ENCODE measurements around the gene RAMP3.

Gene RAMP3

GRCh38 chr7:45184326-45185027, 26.9 kb downstream of the RAMP3 start:
- no peak for ATAC-seq (ENCODE audit: low read depth)
- no peaks in the 10 kb centered on the region for H3K36me3 Mint-ChIP-seq
- no peak for DNase-seq (ENCODE audit: low spot score in 2 of 2)
- H3K9me3 Mint-ChIP-seq: no peaks in the 10 kb centered on the region
- H3K27me3 Mint-ChIP-seq: peaks cover 9% of the 10 kb centered on the region
- H3K27ac Mint-ChIP-seq: no peak overlapping the region
- H3K4me1 Mint-ChIP-seq: no peaks in the 10 kb centered on the region
- no peak overlapping the region for H3K4me3 Mint-ChIP-seq

GRCh38 chr7:45185028-45185863, 27.7 kb downstream of the RAMP3 start:
- DNase-seq (ENCODE audit: low spot score in 2 of 2) (no peak), ATAC-seq (ENCODE audit: low read depth) (no peak)
- H3K4me3 Mint-ChIP-seq: no peak overlapping the region
- no peak overlapping the region for H3K27ac Mint-ChIP-seq
- peaks cover 10% of the 10 kb centered on the region for H3K27me3 Mint-ChIP-seq
- H3K9me3 Mint-ChIP-seq: no peaks in the 10 kb centered on the region
- no peaks in the 10 kb centered on the region for H3K36me3 Mint-ChIP-seq
- H3K4me1 Mint-ChIP-seq: no peaks in the 10 kb centered on the region

- no peak overlapping the region for H3K4me3 Mint-ChIP-seq
- no peaks in the 10 kb centered on the region for H3K36me3 Mint-ChIP-seq
- no peaks in the 10 kb centered on the region for H3K9me3 Mint-ChIP-seq
- H3K27me3 Mint-ChIP-seq: peaks cover 10% of the 10 kb centered on the region
- ATAC-seq (ENCODE audit: low read depth): no peak
- no peak overlapping the region for H3K27ac Mint-ChIP-seq
- no peak for DNase-seq (ENCODE audit: low spot score in 2 of 2)
- H3K4me1 Mint-ChIP-seq: no peaks in the 10 kb centered on the region
Measured at GRCh38 chr7:45185864-45186250, 28.3 kb downstream of the RAMP3 start.

- H3K27me3 Mint-ChIP-seq: peaks cover 10% of the 10 kb centered on the region
- H3K27ac Mint-ChIP-seq: no peak overlapping the region
- no peak for DNase-seq (ENCODE audit: low spot score in 2 of 2)
- H3K4me1 Mint-ChIP-seq: no peaks in the 10 kb centered on the region
- no peaks in the 10 kb centered on the region for H3K9me3 Mint-ChIP-seq
- no peak for ATAC-seq (ENCODE audit: low read depth)
- H3K4me3 Mint-ChIP-seq: no peak overlapping the region
- H3K36me3 Mint-ChIP-seq: no peaks in the 10 kb centered on the region
Measured at GRCh38 chr7:45186261-45186813, 28.7 kb downstream of the RAMP3 start.

GRCh38 chr7:45187089-45187945, 29.7 kb downstream of the RAMP3 start:
- DNase-seq (ENCODE audit: low spot score in 2 of 2) (no peak), ATAC-seq (ENCODE audit: low read depth) (no peak)
- no peaks in the 10 kb centered on the region for H3K36me3 Mint-ChIP-seq
- peaks cover under 1% of the 10 kb centered on the region for H3K4me1 Mint-ChIP-seq
- no peak overlapping the region for H3K27ac Mint-ChIP-seq
- no peak overlapping the region for H3K4me3 Mint-ChIP-seq
- no peaks in the 10 kb centered on the region for H3K9me3 Mint-ChIP-seq
- peaks cover 13% of the 10 kb centered on the region for H3K27me3 Mint-ChIP-seq

GRCh38 chr7:45187946-45188411, 30.4 kb downstream of the RAMP3 start:
- Mint-ChIP-seq H3K4me3 (no peak overlapping the region), H3K36me3 (no peaks in the 10 kb centered on the region), H3K4me1 (peaks cover 4% of the 10 kb centered on the region), H3K27me3 (peaks cover 18% of the 10 kb centered on the region), H3K9me3 (peaks cover 4% of the 10 kb centered on the region), H3K27ac (no peak overlapping the region)
- no peak for ATAC-seq (ENCODE audit: low read depth)
- no peak for DNase-seq (ENCODE audit: low spot score in 2 of 2)

- Mint-ChIP-seq H3K27ac (no peak overlapping the region), H3K4me1 (peaks cover 4% of the 10 kb centered on the region), H3K27me3 (peaks cover 18% of the 10 kb centered on the region), H3K4me3 (no peak overlapping the region), H3K9me3 (peaks cover 4% of the 10 kb centered on the region), H3K36me3 (no peaks in the 10 kb centered on the region)
- no peak for DNase-seq (ENCODE audit: low spot score in 2 of 2)
- ATAC-seq (ENCODE audit: low read depth): no peak
Measured at GRCh38 chr7:45188736-45189135, 31.1 kb downstream of the RAMP3 start.

- no peaks in the 10 kb centered on the region for H3K36me3 Mint-ChIP-seq
- H3K27ac Mint-ChIP-seq: no peak overlapping the region
- H3K9me3 Mint-ChIP-seq: peaks cover 4% of the 10 kb centered on the region
- H3K27me3 Mint-ChIP-seq: peaks cover 18% of the 10 kb centered on the region
- DNase-seq (ENCODE audit: low spot score in 2 of 2) (no peak), ATAC-seq (ENCODE audit: low read depth) (no peak)
- peaks cover 4% of the 10 kb centered on the region for H3K4me1 Mint-ChIP-seq
- no peak overlapping the region for H3K4me3 Mint-ChIP-seq
Measured at GRCh38 chr7:45189151-45189970, 31.8 kb downstream of the RAMP3 start.

GRCh38 chr7:45190406-45191165, 33.0 kb downstream of the RAMP3 start:
- H3K27me3 Mint-ChIP-seq: peaks cover 23% of the 10 kb centered on the region
- ATAC-seq (ENCODE audit: low read depth) (no peak), DNase-seq (ENCODE audit: low spot score in 2 of 2) (no peak)
- peaks cover 4% of the 10 kb centered on the region for H3K9me3 Mint-ChIP-seq
- peaks cover 4% of the 10 kb centered on the region for H3K4me1 Mint-ChIP-seq
- H3K36me3 Mint-ChIP-seq: no peaks in the 10 kb centered on the region
- no peak overlapping the region for H3K4me3 Mint-ChIP-seq
- H3K27ac Mint-ChIP-seq: no peak overlapping the region

GRCh38 chr7:45191396-45191795, 33.8 kb downstream of the RAMP3 start:
- peaks cover 4% of the 10 kb centered on the region for H3K4me1 Mint-ChIP-seq
- H3K27ac Mint-ChIP-seq: no peak overlapping the region
- DNase-seq (ENCODE audit: low spot score in 2 of 2) (no peak), ATAC-seq (ENCODE audit: low read depth) (no peak)
- H3K36me3 Mint-ChIP-seq: no peaks in the 10 kb centered on the region
- peaks cover 21% of the 10 kb centered on the region for H3K27me3 Mint-ChIP-seq
- H3K9me3 Mint-ChIP-seq: peaks cover 4% of the 10 kb centered on the region
- no peak overlapping the region for H3K4me3 Mint-ChIP-seq

- peaks cover 4% of the 10 kb centered on the region for H3K4me1 Mint-ChIP-seq
- H3K27ac Mint-ChIP-seq: no peak overlapping the region
- no peak overlapping the region for H3K4me3 Mint-ChIP-seq
- H3K27me3 Mint-ChIP-seq: peaks cover 17% of the 10 kb centered on the region
- ATAC-seq (ENCODE audit: low read depth) (no peak), DNase-seq (ENCODE audit: low spot score in 2 of 2) (no peak)
- H3K9me3 Mint-ChIP-seq: peaks cover 4% of the 10 kb centered on the region
- no peaks in the 10 kb centered on the region for H3K36me3 Mint-ChIP-seq
Measured at GRCh38 chr7:45192621-45193041, 35.0 kb downstream of the RAMP3 start.

- no peaks in the 10 kb centered on the region for H3K36me3 Mint-ChIP-seq
- no peak overlapping the region for H3K27ac Mint-ChIP-seq
- no peak for DNase-seq (ENCODE audit: low spot score in 2 of 2)
- peaks cover 17% of the 10 kb centered on the region for H3K27me3 Mint-ChIP-seq
- peaks cover 4% of the 10 kb centered on the region for H3K4me1 Mint-ChIP-seq
- no peak overlapping the region for H3K4me3 Mint-ChIP-seq
- peaks cover 4% of the 10 kb centered on the region for H3K9me3 Mint-ChIP-seq
- no peak for ATAC-seq (ENCODE audit: low read depth)
Measured at GRCh38 chr7:45193828-45194227, 36.2 kb downstream of the RAMP3 start.
